A673 (cell line): ENCODE measurements around the gene GALNT14. TPM values are rescaled to one million over a fixed set of nuclear protein-coding genes. Genes with fewer than 3 reads are reported as not detected.
A peak's percentile ranks its signal among the peaks of the same experiment; 100 is the strongest.

ENCODE experiments used
- BruUV-seq: library from RNA; stranded (reverse); fragments of 400-500 nt; replicated peaks from 2 replicates; lab custom pipeline; 2021; lab: Mats Ljungman, UMichigan
- CTCF ChIA-PET: fragments of 300-600 bp; sonication (Branson Sonifier 250); formaldehyde crosslinking; loops from one replicate; lab custom pipeline; 2022; ENCODE audit warnings: antibody characterized with exemption; lab: Charles Lee
- POLR2A ChIA-PET: fragments of 300-600 bp; sonication (Branson Sonifier 250); formaldehyde crosslinking; loops from one replicate; lab custom pipeline; 2022; ENCODE audit warnings: antibody characterized with exemption; ENCODE audit not compliant: low non-redundant PET; lab: Charles Lee
- DNase-seq: peaks from one replicate; pipeline ENCODE4 v3.0.0-alpha.2; 2015; ENCODE audit warnings: low spot score
- H3K27ac ChIP-seq: fragments of 200-600 bp; sonication (generic); 2 replicates; pipeline ENCODE4 v1.5.1; 2016; ENCODE audit warnings: mixed run types, low read depth, mild to moderate bottlenecking, mixed read lengths, antibody characterized with exemption, low read length; ENCODE audit not compliant: poor library complexity, severe bottlenecking
- H3K27me3 ChIP-seq: fragments of 200-600 bp; sonication (generic); replicated peaks from 2 replicates; pipeline ENCODE4 v1.6.1; 2017; ENCODE audit warnings: mixed run types, low read depth, mild to moderate bottlenecking, mixed read lengths, antibody characterized with exemption, low read length; ENCODE audit not compliant: insufficient read depth, poor library complexity
- H3K36me3 ChIP-seq: fragments of 200-600 bp; sonication (generic); 2 replicates; pipeline ENCODE4 v1.6.1; 2016; ENCODE audit warnings: mixed run types, mild to moderate bottlenecking, mixed read lengths, antibody characterized with exemption, low read length; ENCODE audit not compliant: insufficient read depth, poor library complexity, severe bottlenecking
- H3K4me1 ChIP-seq: fragments of 200-600 bp; sonication (generic); 2 replicates; pipeline ENCODE4 v1.6.1; 2017; ENCODE audit warnings: mixed run types, mild to moderate bottlenecking, mixed read lengths, antibody characterized with exemption, low read length; ENCODE audit not compliant: insufficient read depth, poor library complexity, severe bottlenecking
- H3K4me3 ChIP-seq: fragments of 200-600 bp; sonication (generic); 2 replicates; pipeline ENCODE4 v1.5.1; 2016; ENCODE audit warnings: low read depth, mixed run types, mild to moderate bottlenecking, mixed read lengths, low read length; ENCODE audit not compliant: poor library complexity, severe bottlenecking
- H3K9me3 ChIP-seq: fragments of 200-600 bp; sonication (generic); 2 replicates; pipeline ENCODE4 v1.6.1; 2016; ENCODE audit warnings: mixed run types, low read depth, mild to moderate bottlenecking, mixed read lengths, antibody characterized with exemption, low read length; ENCODE audit not compliant: poor library complexity, severe bottlenecking
- CTCF ChIP-seq: fragments of 300-800, 200-600 bp; sonication (generic); conservative IDR thresholded peaks from 2 replicates; pipeline ENCODE4 v1.5.1; 2017; ENCODE audit warnings: low read depth, mild to moderate bottlenecking, antibody characterized with exemption, low read length, moderate library complexity, mixed read lengths
- EZH2 ChIP-seq: fragments of 200-600 bp; sonication (generic); IDR thresholded peaks from 2 replicates; pipeline ENCODE4 v1.6.1; 2017; ENCODE audit warnings: borderline replicate concordance, low read depth, mild to moderate bottlenecking, mixed read lengths, antibody characterized with exemption, low read length; ENCODE audit not compliant: poor library complexity, severe bottlenecking
- intact Hi-C: fragments of 100-400 bp; cut with micrococcal nuclease; formaldehyde crosslinking; loops from one replicate; pipeline ENCODE4 v1.10.0; 2022; ENCODE audit not compliant: unreplicated experiment
- total RNA-seq: library from RNA; stranded (reverse); gene quantifications from 2 replicates; pipeline ENCODE4 v1.2.3, GENCODE V29; 2021

Gene GALNT14
- total RNA-seq, 1 experiment from 2014 or later = 9.7 TPM

- no peak overlapping the region for H3K4me3 ChIP-seq
- intact Hi-C loops = no loop called here
- no peaks in the 10 kb centered on the region for H3K4me1 ChIP-seq
- H3K9me3 ChIP-seq = no peaks in the 10 kb centered on the region
- TF ChIP-seq CTCF (no peak), EZH2 (no peak)
- H3K27me3 ChIP-seq = no peaks in the 10 kb centered on the region
- no peaks in the 10 kb centered on the region for H3K36me3 ChIP-seq
- CTCF ChIA-PET = no interaction called here
- POLR2A ChIA-PET = no interaction called here
- H3K27ac ChIP-seq = no peak overlapping the region
- no peak for DNase-seq
- BruUV-seq = no TSS peak
Observed at GRCh38 chr2:31070339-31071125, 67.7 kb downstream of the GALNT14 start.

- Histone ChIP-seq H3K4me3 (no peak overlapping the region), H3K27me3 (no peaks in the 10 kb centered on the region), H3K27ac (no peak overlapping the region), H3K36me3 (no peaks in the 10 kb centered on the region), H3K9me3 (no peaks in the 10 kb centered on the region), H3K4me1 (no peaks in the 10 kb centered on the region)
- ChIA-PET POLR2A (no interaction called here), CTCF (no interaction called here)
- DNase-seq = no peak
- BruUV-seq = no TSS peak
- TF ChIP-seq CTCF (no peak), EZH2 (no peak)
- intact Hi-C loops = no loop called here
Observed at GRCh38 chr2:31069643-31070325, 68.5 kb downstream of the GALNT14 start.

GRCh38 chr2:31067259-31067658, 71.0 kb downstream of the GALNT14 start:
- TF ChIP-seq EZH2 (no peak), CTCF (peak; percentile 27)
- no peaks in the 10 kb centered on the region for H3K4me1 ChIP-seq
- H3K27ac ChIP-seq = no peak overlapping the region
- intact Hi-C loops = no loop called here
- ChIA-PET CTCF (interaction anchor here (1.2 kb wide), 1 partner anchor 103 kb away, joined by 4 read pairs; no protein-coding TSS in a partner anchor), POLR2A (interaction anchor here (0.6 kb wide), 1 partner anchor 34 kb away, joined by 3 read pairs; no protein-coding TSS in a partner anchor)
- no peaks in the 10 kb centered on the region for H3K27me3 ChIP-seq
- H3K36me3 ChIP-seq = no peaks in the 10 kb centered on the region
- no peaks in the 10 kb centered on the region for H3K9me3 ChIP-seq
- H3K4me3 ChIP-seq = no peak overlapping the region
- no TSS peak for BruUV-seq
- DNase-seq = no peak
